Measurements from ENCODE around the gene WNT2B. TPM values are rescaled to one million over a fixed set of nuclear protein-coding genes. Genes with fewer than 3 reads are reported as not detected.

WNT2B gene
- total RNA-seq, 1 experiment from 2014 or later, result 5.8 TPM

GRCh38 chr1:112549590-112549989 is 40.8 kb downstream of the WNT2B start:
- intact Hi-C loops (cut with micrococcal nuclease; ENCODE audit: unreplicated experiment), result no loop called here
- no TSS peak for BruUV-seq (replicated peaks)
- DNase-seq, result no peak
- TF ChIP-seq, protein P1, sequence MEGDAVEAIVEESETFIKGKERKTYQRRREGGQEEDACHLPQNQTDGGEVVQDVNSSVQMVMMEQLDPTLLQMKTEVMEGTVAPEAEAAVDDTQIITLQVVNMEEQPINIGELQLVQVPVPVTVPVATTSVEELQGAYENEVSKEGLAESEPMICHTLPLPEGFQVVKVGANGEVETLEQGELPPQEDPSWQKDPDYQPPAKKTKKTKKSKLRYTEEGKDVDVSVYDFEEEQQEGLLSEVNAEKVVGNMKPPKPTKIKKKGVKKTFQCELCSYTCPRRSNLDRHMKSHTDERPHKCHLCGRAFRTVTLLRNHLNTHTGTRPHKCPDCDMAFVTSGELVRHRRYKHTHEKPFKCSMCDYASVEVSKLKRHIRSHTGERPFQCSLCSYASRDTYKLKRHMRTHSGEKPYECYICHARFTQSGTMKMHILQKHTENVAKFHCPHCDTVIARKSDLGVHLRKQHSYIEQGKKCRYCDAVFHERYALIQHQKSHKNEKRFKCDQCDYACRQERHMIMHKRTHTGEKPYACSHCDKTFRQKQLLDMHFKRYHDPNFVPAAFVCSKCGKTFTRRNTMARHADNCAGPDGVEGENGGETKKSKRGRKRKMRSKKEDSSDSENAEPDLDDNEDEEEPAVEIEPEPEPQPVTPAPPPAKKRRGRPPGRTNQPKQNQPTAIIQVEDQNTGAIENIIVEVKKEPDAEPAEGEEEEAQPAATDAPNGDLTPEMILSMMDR (IDR thresholded peaks at IDR 0.05; ENCODE audit: unreplicated experiment), result no peak
- Mint-ChIP-seq H3K27me3 (ENCODE audit: unreplicated experiment) (no peaks in the 10 kb centered on the region), H3K4me3 (ENCODE audit: low read depth, unreplicated experiment) (no peak overlapping the region), H3K9me3 (ENCODE audit: low read depth, unreplicated experiment) (no peaks in the 10 kb centered on the region), H3K4me1 (ENCODE audit: low read depth, unreplicated experiment) (peaks cover 17% of the 10 kb centered on the region), H3K36me3 (ENCODE audit: insufficient read depth, unreplicated experiment) (no peaks in the 10 kb centered on the region), H3K27ac (ENCODE audit: unreplicated experiment) (no peak overlapping the region)
- CTCF ChIA-PET, result no interaction called here

DNA sequence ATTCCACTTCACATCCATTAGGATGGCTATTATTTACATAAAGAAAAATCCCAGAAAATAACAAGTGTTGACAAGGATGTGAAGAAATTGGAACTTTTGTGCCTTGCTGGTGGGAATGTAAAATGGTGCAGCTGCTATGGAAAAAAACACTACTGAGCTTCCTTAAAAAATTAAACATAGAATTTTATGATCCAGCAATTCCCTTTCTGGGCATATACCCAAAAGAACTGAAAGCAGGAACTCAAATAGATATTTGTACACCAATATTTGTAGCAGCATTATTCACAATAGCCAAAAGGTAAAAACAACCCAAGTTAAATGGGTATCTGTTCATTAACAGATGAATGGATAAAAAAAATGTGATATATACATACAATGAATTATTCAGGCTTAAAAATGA is 45.6 kb downstream of the WNT2B start:
- Mint-ChIP-seq H3K9me3 (ENCODE audit: low read depth, unreplicated experiment) (no peaks in the 10 kb centered on the region), H3K27me3 (ENCODE audit: unreplicated experiment) (no peaks in the 10 kb centered on the region), H3K36me3 (ENCODE audit: insufficient read depth, unreplicated experiment) (no peaks in the 10 kb centered on the region), H3K4me3 (ENCODE audit: low read depth, unreplicated experiment) (no peak overlapping the region), H3K27ac (ENCODE audit: unreplicated experiment) (no peak overlapping the region), H3K4me1 (ENCODE audit: low read depth, unreplicated experiment) (no peaks in the 10 kb centered on the region)
- TF ChIP-seq, protein P1 (IDR thresholded peaks at IDR 0.05; ENCODE audit: unreplicated experiment), result no peak
- no peak for DNase-seq
- BruUV-seq (replicated peaks), result no TSS peak
- CTCF ChIA-PET, result no interaction called here
- intact Hi-C loops (cut with micrococcal nuclease; ENCODE audit: unreplicated experiment), result no loop called here

GRCh38 chr1:112557385-112557784 is 48.6 kb downstream of the WNT2B start:
- Mint-ChIP-seq H3K9me3 (ENCODE audit: low read depth, unreplicated experiment) (no peaks in the 10 kb centered on the region), H3K4me3 (ENCODE audit: low read depth, unreplicated experiment) (no peak overlapping the region), H3K4me1 (ENCODE audit: low read depth, unreplicated experiment) (no peaks in the 10 kb centered on the region), H3K27me3 (ENCODE audit: unreplicated experiment) (no peaks in the 10 kb centered on the region), H3K36me3 (ENCODE audit: insufficient read depth, unreplicated experiment) (peaks cover under 1% of the 10 kb centered on the region), H3K27ac (ENCODE audit: unreplicated experiment) (no peak overlapping the region)
- TF ChIP-seq, protein P1 (IDR thresholded peaks at IDR 0.05; ENCODE audit: unreplicated experiment), result no peak
- no peak for DNase-seq
- no TSS peak for BruUV-seq (replicated peaks)
- intact Hi-C loops (cut with micrococcal nuclease; ENCODE audit: unreplicated experiment), result no loop called here
- CTCF ChIA-PET, result no interaction called here

DNA sequence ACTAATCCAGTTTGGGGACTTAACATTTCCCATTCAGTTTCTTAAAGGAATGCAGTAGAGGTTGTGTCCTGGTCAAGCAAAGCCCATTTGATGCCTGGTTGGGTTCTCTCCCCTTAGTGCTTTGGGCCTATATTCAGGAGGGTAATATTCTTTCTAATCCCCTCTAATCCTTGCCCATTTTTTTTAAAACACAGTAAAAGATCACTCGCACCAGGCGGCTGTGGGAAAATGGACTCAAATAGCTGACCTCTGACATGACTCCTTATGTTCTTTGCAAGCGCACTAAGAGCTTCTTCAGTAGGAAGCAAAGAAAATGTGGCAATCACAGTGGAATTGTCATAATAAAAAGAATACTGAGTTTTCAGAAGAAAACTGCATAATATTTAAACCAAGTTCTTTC is 49.9 kb downstream of the WNT2B start:
- no peaks in the 10 kb centered on the region for H3K9me3 Mint-ChIP-seq (ENCODE audit: low read depth, unreplicated experiment)
- no peaks in the 10 kb centered on the region for H3K4me1 Mint-ChIP-seq (ENCODE audit: low read depth, unreplicated experiment)
- no peaks in the 10 kb centered on the region for H3K27me3 Mint-ChIP-seq (ENCODE audit: unreplicated experiment)
- no TSS peak for BruUV-seq (replicated peaks)
- no peak for DNase-seq
- CTCF ChIA-PET, result no interaction called here
- peaks cover 5% of the 10 kb centered on the region for H3K36me3 Mint-ChIP-seq (ENCODE audit: insufficient read depth, unreplicated experiment)
- no peak overlapping the region for H3K27ac Mint-ChIP-seq (ENCODE audit: unreplicated experiment)
- TF ChIP-seq, protein P1 (IDR thresholded peaks at IDR 0.05; ENCODE audit: unreplicated experiment), result no peak
- no peak overlapping the region for H3K4me3 Mint-ChIP-seq (ENCODE audit: low read depth, unreplicated experiment)
- intact Hi-C loops (cut with micrococcal nuclease; ENCODE audit: unreplicated experiment), result no loop called here

DNA sequence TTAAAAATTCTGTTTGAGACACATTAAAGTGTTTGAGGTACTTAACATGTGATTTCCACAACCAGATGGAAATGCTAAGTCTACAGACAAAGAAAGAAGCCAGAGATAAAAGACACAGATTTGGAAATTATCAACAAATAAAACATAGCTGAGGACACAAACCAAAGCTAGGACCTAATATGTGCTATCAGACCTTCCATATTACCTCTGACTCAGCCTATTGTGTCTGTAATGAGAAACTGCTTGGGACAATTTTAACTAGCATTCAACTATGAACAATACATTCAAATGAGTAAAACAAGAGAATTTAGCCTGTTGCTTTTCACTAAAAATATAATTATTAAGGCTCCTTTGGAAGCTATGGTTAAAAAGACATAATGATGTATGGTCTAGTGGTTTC is 54.6 kb downstream of the WNT2B start:
- H3K9me3 Mint-ChIP-seq (ENCODE audit: low read depth, unreplicated experiment), result no peaks in the 10 kb centered on the region
- H3K27me3 Mint-ChIP-seq (ENCODE audit: unreplicated experiment), result no peaks in the 10 kb centered on the region
- CTCF ChIA-PET, result no interaction called here
- H3K4me1 Mint-ChIP-seq (ENCODE audit: low read depth, unreplicated experiment), result no peaks in the 10 kb centered on the region
- intact Hi-C loops (cut with micrococcal nuclease; ENCODE audit: unreplicated experiment), result no loop called here
- no peak for DNase-seq
- peak overlapping the region; percentile 17 for H3K27ac Mint-ChIP-seq (ENCODE audit: unreplicated experiment)
- TF ChIP-seq, protein P1 (IDR thresholded peaks at IDR 0.05; ENCODE audit: unreplicated experiment), result no peak
- H3K4me3 Mint-ChIP-seq (ENCODE audit: low read depth, unreplicated experiment), result no peak overlapping the region
- H3K36me3 Mint-ChIP-seq (ENCODE audit: insufficient read depth, unreplicated experiment), result peaks cover 5% of the 10 kb centered on the region
- no TSS peak for BruUV-seq (replicated peaks)
